Stomach smooth muscle (tissue), 2 donors: ENCODE measurements around the gene ARFGEF3.
"Not testable (repeated sequence)": the region's sequence is repeated elsewhere in the genome, so short reads cannot be mapped to it uniquely, and the experiment has no call there.

Experiments
- H3K27ac ChIP-seq: one replicate; pipeline ENCODE4 v1.7.0; 2013; ENCODE audit warnings: mild to moderate bottlenecking, low read length, inconsistent platforms
- H3K27me3 ChIP-seq, 2 donors: one replicate each; pipeline ENCODE4 v1.7.0; 2013; ENCODE audit warnings: low read length in 2 of 2; ENCODE audit not compliant: insufficient read depth in 2 of 2, control insufficient read depth in 1 of 2
- H3K36me3 ChIP-seq, 2 donors: one replicate each; pipeline ENCODE4 v1.7.0; 2013; ENCODE audit warnings: low read length in 2 of 2; ENCODE audit not compliant: control insufficient read depth in 2 of 2, insufficient read depth in 2 of 2
- H3K4me1 ChIP-seq: one replicate; pipeline ENCODE4 v1.7.0; 2013; ENCODE audit warnings: low read length; ENCODE audit not compliant: control insufficient read depth, insufficient read depth
- H3K4me3 ChIP-seq, 2 donors: one replicate each; pipeline ENCODE4 v1.7.0; 2013; ENCODE audit warnings: low read length in 2 of 2
- H3K9ac ChIP-seq, 2 donors: one replicate each; pipeline ENCODE4 v1.7.0; 2013; ENCODE audit warnings: low read length in 2 of 2, mild to moderate bottlenecking in 1 of 2
- H3K9me3 ChIP-seq, 2 donors: one replicate each; pipeline ENCODE4 v1.7.0; 2013; ENCODE audit warnings: low read length in 2 of 2; ENCODE audit not compliant: control insufficient read depth in 2 of 2
- donor health status: healthy.
- donor health status: Pancreatic carcinoma.

The ARFGEF3 gene

DNA sequence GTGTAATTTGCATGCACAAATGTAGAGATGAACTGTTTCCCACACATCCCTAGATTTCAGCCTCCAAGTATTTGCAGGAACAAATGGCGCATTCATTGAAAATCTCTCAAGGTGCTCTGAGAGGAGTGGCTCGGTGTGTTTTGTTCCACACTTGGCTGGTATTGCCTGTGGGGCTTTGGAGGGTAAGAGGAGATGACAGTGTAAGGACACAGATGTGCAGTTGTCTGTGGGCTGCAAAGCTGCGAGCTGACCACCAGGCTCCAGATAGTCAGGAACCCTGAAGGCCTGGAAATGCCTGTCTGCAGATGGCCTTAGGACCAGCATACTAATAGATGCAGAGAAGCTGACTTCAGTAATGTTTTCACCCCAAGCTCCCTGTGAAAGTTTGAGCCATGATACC lies 114.2 kb downstream of the ARFGEF3 start:
- no peak overlapping the region for H3K9ac ChIP-seq

GRCh38 chr6:138277835-138278234 lies 116.1 kb downstream of the ARFGEF3 start:
- H3K9me3 ChIP-seq, result no peaks in the 10 kb centered on the region
- no peak overlapping the region for H3K4me3 ChIP-seq
- no peak overlapping the region for H3K27ac ChIP-seq
- no peaks in the 10 kb centered on the region for H3K27me3 ChIP-seq
- no peaks in the 10 kb centered on the region for H3K36me3 ChIP-seq
- no peaks in the 10 kb centered on the region for H3K4me1 ChIP-seq
- no peak overlapping the region for H3K9ac ChIP-seq

More for the DNA sequence above, 114.2 kb downstream of the ARFGEF3 start:
- no peaks in the 10 kb centered on the region for H3K4me1 ChIP-seq
- no peaks in the 10 kb centered on the region for H3K9me3 ChIP-seq
- no peak overlapping the region for H3K4me3 ChIP-seq
- H3K27me3 ChIP-seq, result no peaks in the 10 kb centered on the region
- H3K27ac ChIP-seq, result no peak overlapping the region
- H3K36me3 ChIP-seq, result no peaks in the 10 kb centered on the region

GRCh38 chr6:138278326-138278725 lies 116.6 kb downstream of the ARFGEF3 start:
- Histone ChIP-seq H3K36me3 (no peaks in the 10 kb centered on the region), H3K4me3 (no peak overlapping the region), H3K9ac (no peak overlapping the region), H3K9me3 (no peaks in the 10 kb centered on the region), H3K27me3 (no peaks in the 10 kb centered on the region), H3K27ac (no peak overlapping the region), H3K4me1 (no peaks in the 10 kb centered on the region)

GRCh38 chr6:138285800-138286199 lies 124.1 kb downstream of the ARFGEF3 start:
- H3K36me3 ChIP-seq, result no peaks in the 10 kb centered on the region
- H3K9me3 ChIP-seq, result no peaks in the 10 kb centered on the region
- no peaks in the 10 kb centered on the region for H3K4me1 ChIP-seq
- H3K27me3 ChIP-seq, result no peaks in the 10 kb centered on the region
- H3K4me3 ChIP-seq, result no peak overlapping the region
- no peak overlapping the region for H3K9ac ChIP-seq
- H3K27ac ChIP-seq, result no peak overlapping the region

GRCh38 chr6:138286698-138287097 lies 125.0 kb downstream of the ARFGEF3 start:
- no peak overlapping the region for H3K4me3 ChIP-seq
- H3K36me3 ChIP-seq, result no peaks in the 10 kb centered on the region
- H3K9me3 ChIP-seq, result no peaks in the 10 kb centered on the region
- no peak overlapping the region for H3K27ac ChIP-seq
- H3K27me3 ChIP-seq, result no peaks in the 10 kb centered on the region
- no peak overlapping the region for H3K9ac ChIP-seq
- H3K4me1 ChIP-seq, result no peaks in the 10 kb centered on the region

DNA sequence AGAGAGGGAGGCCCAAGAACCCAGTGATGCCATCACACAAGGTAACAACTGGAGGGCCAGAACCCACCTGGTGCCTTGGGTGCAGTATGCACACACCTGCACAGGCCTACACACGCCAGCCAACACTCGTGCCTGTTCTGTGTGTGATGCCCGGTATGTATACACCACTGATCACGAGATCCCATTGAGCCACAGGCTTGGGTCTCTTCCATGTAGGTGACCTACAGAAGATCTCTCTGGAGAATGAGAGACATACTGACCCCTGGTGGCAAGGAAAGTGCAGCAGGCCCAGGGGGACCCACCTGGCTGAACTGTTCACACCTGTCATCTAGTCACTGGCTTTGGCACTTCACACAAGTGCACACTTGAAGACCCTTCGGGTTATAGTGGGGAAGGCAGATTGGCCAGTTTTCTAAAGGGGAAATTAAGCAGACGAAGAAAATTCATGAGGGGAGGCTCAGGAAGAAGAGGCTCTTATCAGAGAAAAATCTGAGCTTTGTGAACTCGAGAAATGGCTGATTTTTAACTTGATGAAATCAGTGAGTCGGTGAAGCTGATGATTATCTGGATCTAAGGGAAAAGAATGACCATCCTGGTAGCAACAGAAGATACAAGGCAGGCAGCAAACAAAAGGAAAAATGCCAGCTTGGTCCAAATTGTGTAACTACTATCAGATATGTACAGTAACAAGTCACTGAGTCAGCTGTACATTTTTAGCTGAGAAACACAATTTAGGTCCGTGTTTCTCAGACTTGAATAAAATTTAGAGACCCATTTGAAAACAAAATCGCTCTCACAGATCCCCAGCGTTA lies 125.6 kb downstream of the ARFGEF3 start:
- H3K4me3 ChIP-seq, result no peak overlapping the region
- H3K4me1 ChIP-seq, result no peaks in the 10 kb centered on the region
- H3K27ac ChIP-seq, result no peak overlapping the region
- no peaks in the 10 kb centered on the region for H3K36me3 ChIP-seq
- H3K9ac ChIP-seq, result no peak overlapping the region
- no peaks in the 10 kb centered on the region for H3K27me3 ChIP-seq
- no peaks in the 10 kb centered on the region for H3K9me3 ChIP-seq

GRCh38 chr6:138288428-138289085 lies 126.8 kb downstream of the ARFGEF3 start:
- H3K9me3 ChIP-seq, H3K4me3 ChIP-seq, H3K27me3 ChIP-seq, H3K9ac ChIP-seq, H3K36me3 ChIP-seq, H3K27ac ChIP-seq, H3K4me1 ChIP-seq: not testable (repeated sequence)

GRCh38 chr6:138289739-138290138 lies 128.0 kb downstream of the ARFGEF3 start:
- Histone ChIP-seq H3K27me3 (no peaks in the 10 kb centered on the region), H3K9me3 (no peaks in the 10 kb centered on the region), H3K4me1 (no peaks in the 10 kb centered on the region), H3K9ac (no peak overlapping the region), H3K4me3 (no peak overlapping the region), H3K36me3 (no peaks in the 10 kb centered on the region), H3K27ac (no peak overlapping the region)

DNA sequence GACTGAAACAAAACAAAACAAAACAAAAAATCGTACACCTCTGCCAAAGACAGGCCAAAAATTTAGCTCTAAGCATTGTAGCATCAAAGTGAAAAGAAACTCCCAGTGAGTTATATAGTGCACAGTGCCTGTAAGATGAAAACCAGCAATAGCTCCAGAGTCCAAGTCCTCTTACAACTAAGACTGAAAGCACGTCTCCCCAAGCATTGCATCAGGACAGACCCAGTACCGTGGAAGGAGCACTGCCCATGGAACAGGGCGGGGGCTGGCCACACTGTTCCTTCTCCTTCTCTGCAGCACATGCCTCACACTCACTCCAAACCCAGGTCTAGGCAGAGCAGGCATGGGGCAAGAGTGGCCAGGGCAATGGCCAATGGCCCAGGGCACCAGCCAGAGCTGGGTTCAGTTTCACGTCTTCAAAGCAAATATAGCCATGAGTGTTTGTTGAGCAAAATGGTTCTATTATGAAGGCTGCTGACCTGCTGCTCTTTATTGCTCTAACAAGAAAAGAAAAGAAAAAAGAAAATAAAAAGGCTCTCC lies 128.8 kb downstream of the ARFGEF3 start:
- Histone ChIP-seq H3K4me1 (no peaks in the 10 kb centered on the region), H3K4me3 (no peak overlapping the region), H3K9me3 (no peaks in the 10 kb centered on the region), H3K36me3 (no peaks in the 10 kb centered on the region), H3K27ac (no peak overlapping the region), H3K27me3 (no peaks in the 10 kb centered on the region), H3K9ac (no peak overlapping the region)

DNA sequence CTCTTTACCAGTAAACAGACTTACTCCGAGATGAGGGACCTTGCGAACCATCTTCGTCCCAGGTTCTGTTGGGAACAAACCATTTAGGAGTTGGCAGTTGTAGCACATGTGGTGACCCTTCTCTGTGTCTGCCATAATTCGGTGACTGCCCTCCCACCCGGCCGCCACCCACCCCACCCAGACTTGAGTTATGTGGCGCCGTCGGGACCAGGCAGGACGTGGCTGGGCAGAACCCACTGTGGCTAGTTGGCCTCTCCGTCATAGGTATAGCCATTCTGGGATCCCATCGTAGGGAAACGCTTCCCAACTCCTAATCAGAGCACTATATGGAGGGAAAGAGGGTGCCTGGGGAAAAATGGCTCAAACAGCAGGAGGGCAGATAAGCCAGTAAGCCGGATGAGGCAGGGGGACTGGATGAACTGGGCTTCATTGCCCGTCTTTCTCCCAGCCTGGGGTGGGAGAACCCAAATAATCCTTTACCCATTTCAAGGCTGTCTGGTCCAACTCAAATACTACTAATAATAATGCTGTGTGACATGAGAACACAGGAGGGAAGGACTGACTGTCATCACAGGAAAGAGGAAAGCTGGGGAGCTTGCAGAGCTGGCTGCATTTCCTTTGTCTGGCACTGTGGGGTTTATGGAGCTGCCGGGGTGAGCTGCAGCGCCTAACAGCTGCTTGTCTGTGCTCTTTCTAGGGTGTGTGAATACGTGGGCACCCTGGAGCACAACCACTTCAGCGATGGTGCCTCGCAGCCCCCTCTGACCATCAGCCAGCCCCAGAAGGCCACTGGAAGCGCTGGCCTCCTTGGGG lies 129.5 kb downstream of the ARFGEF3 start:
- H3K4me3 ChIP-seq, result no peak overlapping the region
- H3K36me3 ChIP-seq, result no peaks in the 10 kb centered on the region
- no peaks in the 10 kb centered on the region for H3K9me3 ChIP-seq
- H3K4me1 ChIP-seq, result no peaks in the 10 kb centered on the region
- no peaks in the 10 kb centered on the region for H3K27me3 ChIP-seq
- no peak overlapping the region for H3K27ac ChIP-seq
- H3K9ac ChIP-seq, result no peak overlapping the region
